ENCODE measurements around the gene RCN1.
"Not testable (repeated sequence)": the region's sequence is repeated elsewhere in the genome, so short reads cannot be mapped to it uniquely, and the experiment has no call there.

RCN1 gene

DNA sequence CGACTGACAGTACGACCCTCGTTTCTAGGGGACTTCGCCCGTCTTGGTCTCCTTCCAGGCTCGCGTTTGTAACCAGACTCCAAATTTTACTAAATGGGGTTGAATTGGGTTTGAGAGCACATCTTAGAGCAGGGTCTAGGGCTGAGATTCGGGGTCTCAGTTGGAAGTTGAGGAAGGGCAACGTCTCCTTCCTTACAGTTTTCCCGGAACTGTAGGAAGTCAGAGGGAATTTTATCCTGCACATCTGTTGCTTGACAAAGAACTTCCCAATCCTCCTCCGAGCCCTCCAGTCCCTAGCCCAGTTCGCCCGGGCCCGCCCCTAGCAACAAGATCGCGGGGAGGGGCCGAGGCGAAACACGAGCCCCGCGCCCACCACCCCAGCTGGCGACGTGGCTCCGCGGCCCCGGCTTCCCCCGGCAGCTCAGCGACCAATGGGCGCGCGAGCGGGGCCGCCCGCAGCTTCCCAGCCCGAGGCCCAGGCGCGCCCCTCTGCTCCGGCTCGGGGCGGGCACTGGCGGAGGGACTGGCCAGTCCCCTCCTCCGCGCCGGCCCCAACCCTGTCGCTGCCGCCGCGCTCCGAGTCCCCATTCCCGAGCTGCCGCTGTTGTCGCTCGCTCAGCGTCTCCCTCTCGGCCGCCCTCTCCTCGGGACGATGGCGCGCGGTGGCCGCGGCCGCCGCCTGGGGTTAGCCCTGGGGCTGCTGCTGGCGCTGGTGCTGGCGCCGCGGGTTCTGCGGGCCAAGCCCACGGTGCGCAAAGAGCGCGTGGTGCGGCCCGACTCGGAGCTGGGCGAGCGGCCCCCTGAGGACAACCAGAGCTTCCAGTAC lies at the start of gene RCN1:
TSS of gene RCN1 (plus strand) at position 530 of the 826 bp plus-strand sequence. CDS start at position 653, 123 bp downstream.
- peak; percentile 13 for DNase-seq

DNA sequence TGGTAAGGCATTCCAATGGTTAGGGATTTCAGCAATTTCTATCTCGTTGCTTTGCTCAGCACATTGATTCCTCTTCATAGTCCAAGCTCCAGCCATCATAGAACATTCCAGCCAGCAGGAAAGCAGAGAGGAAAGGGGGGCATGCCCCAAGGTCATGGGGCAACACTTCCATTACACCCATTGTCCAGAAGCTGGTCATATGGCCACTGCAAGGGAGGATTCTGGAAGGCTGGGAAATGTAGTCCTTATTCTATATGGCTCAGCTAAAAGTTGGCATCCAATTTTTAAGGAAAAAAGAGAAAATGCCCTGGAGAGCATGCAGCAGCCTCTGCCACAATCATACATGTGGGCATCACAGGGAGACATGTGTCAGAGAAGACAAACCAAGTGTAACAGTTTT lies 47.1 kb upstream of the RCN1 start:
- DNase-seq: no peak

DNA sequence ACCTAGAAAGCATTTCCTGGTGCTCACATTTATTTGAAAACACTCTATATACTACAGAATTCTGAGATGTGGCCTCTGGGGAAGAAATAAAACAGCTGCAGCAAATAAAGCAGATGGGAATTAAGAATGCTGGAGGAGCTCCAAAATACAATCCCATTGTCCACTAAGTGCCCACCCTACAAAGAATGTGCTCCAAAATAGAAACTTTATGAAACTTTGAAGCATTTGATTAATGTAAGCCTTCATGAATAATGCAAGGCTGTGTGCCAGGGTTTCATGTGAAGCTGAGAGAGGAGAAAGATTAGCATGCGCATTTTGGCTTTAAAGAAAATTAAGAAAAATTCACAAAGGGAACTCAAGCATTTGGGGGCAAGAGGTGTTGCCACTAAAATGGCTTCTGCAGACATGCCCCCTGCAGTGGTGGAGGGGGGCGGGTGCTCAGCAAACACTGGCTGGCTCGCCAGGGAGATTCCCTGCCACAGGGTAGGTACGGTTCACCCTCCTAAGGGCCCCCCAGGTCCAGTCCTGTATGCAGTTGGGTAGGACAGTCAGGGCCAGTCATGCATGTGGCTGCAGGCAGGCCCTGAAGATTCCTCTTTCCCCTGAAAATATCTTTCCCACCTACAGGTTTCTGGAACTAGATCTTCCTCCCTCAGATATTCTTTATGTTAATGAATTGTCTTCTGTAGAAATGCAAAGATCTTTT lies 46.6 kb upstream of the RCN1 start:
- no peak for DNase-seq

DNA sequence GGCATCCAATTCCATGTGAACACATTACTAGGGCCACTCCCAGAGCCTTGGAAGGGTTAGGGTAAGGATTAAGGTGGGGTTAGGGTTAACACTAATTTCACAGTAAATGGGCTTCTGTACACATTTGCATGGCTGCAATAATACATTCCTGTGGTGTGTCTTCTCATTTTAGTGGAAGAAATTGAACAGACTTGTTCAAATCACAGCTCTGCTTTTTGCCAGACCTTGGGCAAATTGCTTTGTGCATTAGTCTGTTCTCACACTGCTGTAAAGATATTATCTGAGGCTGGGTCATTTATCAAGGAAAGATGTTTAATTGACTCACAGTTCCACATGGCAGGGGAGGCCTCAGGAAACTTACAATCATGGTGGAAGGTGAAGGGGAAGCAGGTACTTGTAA lies 45.4 kb upstream of the RCN1 start:
- no peak for DNase-seq

DNA sequence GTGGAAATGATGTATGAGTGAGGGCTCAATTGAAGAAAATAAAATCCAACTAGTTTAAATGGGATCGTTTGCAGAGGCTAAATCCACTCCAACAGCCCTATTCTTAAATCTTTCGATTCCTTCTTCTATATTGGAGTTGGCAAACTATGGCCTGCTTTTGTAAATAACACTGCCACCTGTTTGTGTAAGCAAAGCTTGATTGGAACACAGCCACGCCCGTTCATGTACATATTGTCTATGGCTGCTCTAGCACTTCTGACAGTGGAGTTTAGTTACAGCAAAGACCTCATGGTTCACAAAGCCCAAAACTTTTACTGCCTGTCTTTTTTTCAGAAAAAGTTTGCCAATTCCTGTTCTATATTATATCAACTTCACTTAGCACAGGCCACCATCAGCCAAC lies 40.6 kb upstream of the RCN1 start:
- DNase-seq: no peak

DNA sequence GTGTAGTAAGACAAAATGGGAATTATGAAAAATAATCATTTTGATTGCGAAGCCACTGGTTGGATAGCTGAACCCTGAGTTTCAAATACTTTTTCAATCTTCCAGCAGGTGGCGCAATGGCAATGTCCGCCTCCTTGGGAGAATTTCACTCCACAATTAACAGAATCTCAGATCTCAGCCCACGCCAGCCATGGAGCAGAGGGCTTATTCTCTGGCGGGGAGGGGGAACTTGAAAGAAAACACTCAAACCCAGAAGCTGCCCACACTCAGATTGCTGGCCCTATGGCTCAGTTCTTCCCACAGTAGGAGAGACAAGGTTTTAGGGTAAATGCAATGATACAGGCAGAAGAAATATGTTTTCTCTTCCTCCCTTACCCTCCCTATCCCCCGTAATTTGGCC lies 38.7 kb upstream of the RCN1 start:
- no peak for DNase-seq

DNA sequence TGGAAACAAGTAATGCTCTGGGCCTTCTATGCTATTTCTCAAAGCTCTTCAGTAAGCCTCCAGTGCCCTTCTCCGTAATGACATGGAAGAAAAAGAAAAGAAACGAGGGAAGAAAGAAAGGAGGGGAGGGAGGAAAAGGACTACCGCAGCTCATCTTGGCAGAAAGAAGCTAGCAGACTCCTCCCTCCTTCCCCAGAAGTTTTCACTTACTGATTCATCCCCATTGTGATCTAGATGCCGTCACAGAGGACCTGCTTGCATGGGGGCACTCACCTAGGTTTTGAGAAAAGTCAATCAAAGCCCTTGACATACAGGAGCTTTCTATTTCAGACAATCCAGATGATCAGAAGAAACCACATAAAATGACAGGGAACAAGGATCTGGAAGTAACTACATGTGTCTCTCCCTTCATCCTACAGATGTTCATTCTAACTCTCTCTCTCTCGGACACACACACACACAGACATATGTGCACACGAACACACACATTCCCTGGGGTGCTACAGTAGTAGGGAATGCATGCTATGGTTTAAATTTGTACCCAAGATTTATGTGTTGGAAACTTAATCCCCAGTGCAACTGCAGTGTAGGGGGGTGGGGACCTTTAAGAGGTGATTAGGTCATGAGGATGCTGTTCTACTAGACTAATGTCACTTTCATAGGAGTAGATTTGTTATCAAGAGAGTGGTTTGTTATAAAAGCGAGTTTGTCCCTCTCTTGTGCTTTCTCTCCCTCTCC lies 37.6 kb upstream of the RCN1 start:
- no peak for DNase-seq

DNA sequence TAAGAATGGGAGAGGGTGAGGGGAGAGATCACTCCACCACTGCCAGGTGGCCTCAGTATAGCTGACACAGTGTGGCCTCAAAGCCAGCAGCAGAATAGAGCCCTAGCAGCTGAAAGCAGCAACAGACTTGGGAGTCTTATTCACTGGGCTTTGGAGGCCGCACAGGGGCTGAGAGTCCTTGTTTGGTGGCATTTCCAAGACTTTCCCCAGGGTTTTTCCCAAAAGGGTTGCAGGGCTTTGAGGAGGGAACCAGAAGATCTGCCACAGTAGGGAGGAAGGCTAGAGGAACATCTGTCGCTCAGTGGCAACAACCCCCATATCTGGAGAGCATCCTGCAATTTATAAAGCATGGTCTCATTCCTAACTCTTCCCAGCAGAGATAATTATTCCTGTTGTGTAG lies 35.0 kb upstream of the RCN1 start:
- DNase-seq: no peak

DNA sequence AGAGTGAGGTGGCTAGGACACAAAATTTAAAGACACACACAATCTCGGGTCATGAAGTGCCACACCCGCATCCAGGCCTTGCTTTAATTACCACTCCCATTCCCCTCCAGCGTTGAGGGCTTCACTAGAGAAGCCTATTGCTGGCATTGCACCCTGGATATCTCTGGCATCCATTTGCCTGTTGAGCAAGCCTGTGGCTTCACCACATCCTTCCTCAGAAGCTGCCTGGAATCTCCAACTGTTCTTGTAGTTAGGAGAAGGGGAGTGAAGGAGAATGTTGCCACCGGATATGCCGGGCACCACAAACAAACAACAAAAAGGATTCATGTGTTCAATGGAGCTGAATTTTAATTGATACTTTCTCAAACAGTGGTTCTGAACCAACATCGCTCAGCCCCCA lies 34.4 kb upstream of the RCN1 start:
- DNase-seq: no peak

DNA sequence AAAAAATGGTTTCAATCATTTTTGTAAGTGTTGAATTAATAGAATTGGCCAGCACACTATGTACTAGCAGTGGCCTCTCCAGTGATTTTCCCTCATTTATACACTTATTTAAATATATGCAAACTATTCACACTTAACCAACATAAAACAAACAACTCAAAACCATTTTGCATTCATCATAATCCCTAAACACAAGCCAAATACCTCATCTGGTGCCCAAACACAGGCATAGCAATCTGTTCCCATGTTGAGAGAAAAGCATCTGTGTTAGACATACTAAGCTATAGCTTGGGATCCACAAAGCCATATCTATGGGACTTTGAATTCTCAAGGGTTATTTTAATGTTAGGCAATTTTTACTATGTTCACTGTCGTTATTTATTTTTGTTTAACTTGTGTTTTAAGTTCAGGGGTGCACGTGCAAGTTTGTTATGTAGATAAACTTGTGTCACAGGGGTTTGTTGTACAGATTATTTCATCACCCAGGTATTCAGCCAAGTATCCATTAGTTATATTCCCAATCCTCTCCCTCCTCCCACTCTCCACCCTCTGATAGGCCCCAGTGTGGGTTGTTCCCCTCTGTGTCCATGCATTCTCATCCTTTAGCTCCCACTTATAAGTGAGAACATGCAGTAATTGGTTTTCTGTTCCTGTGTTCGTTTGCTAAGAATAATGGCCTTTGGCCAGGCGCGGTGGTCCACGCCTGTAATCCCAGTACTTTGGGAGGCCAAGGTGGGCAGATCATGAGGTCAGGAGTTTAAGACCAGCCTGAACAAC lies 31.0 kb upstream of the RCN1 start:
- DNase-seq: no peak

DNA sequence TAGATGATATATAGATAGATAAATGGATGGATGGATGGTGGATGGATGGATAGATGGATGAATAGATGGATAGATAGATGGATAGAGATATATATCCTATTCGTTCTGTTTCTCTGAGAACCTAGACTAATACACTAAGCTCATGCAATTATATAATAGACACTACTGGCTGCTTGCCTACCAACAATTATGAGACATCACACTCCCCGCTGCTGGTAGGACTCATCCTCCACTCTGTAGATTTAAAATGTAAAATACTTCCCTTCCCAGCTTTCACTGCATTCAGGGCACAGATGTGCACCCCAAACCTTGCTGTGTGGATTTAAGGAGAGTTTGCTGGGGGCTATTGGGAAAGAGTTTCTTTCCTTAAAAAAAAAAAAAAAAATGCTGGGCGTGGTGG lies 28.3 kb upstream of the RCN1 start:
- DNase-seq: no peak

DNA sequence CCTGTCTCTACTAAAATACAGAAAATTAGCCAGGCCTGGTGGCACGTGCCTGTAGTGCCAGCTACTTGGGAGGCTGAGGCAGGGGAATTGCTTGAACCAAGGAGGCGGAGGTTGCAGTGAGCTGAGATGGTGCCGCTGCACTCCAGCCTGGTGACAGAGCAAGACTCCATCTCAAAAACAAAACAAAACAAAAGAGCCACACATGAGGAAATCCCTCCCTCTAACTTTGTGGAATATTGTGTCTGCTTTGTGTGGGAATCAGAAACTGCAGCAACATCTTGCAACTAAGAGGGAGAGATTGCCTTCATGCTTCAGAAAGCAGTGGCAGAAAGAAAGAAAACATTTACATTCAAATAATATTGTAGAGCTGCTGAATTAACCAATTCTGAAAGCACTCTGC lies 27.8 kb upstream of the RCN1 start:
- DNase-seq: not testable (repeated sequence)

DNA sequence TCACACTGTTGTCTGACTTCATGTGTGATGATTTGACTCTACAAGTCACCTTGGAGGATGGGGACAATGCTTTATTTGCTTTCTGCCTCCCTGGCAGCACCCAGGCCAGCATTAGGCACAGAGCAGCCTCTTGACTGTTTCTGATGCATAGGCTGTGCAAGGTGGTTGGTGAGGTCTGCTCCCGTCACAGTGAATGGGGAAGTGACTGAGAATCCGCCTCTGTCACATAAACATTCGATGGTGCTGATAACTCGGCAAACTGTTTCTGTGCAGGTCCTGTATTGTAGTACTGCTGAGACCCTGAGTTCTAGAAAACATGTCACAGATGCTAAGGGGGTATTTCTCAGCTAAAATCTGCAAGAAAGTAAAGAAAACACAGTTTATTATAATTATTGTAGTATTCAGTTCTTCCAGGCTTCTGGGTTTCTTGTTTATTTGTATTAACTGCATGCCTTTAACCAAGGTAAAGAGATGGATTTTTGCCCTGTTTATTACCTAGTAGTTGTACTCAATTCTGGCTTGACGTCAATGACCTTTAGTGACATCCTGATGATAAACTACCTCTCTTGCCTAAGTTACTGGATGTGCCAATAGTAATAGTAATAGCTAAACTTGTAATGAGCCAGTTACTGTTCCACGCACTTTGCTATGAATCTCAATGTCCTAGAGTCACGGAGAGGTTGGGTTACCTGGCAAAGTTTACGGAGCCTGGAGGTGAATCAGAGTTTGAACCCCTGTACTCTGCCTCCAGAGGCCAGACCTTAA lies 24.8 kb upstream of the RCN1 start:
- no peak for DNase-seq

DNA sequence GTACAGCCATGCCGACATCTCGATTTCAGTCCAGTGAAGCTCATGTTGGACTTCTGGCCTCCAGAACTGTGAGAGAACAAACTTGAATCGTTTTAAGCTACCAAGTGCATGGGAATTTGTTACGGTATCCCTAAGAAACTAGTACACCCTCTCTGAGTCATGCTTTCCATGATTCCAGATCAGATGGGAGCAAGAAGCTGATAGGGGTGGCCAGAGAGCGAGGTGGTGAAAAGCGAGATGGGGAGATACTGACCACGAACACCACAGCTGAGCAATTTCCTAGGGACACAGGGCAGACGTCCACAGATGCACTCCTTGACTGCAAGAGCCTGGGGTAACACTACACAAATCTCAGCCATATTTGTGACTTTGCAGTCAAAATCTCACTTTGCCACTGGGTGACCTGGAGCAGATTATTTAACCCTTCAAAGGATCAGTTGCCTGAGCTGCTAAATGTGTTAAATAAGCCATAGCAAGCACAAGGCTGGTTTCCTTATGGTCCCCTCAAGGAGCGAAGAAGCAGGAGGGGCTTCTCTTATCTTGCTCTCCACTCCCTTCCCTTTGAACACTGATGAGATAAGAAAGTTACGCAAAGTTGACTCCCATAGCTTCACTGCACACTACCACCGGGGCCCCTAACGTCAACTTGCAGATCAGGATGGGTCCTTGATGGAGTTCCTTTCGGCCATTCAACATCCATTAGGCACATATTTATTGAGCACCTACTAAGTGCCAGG lies 22.6 kb upstream of the RCN1 start:
- DNase-seq: no peak

DNA sequence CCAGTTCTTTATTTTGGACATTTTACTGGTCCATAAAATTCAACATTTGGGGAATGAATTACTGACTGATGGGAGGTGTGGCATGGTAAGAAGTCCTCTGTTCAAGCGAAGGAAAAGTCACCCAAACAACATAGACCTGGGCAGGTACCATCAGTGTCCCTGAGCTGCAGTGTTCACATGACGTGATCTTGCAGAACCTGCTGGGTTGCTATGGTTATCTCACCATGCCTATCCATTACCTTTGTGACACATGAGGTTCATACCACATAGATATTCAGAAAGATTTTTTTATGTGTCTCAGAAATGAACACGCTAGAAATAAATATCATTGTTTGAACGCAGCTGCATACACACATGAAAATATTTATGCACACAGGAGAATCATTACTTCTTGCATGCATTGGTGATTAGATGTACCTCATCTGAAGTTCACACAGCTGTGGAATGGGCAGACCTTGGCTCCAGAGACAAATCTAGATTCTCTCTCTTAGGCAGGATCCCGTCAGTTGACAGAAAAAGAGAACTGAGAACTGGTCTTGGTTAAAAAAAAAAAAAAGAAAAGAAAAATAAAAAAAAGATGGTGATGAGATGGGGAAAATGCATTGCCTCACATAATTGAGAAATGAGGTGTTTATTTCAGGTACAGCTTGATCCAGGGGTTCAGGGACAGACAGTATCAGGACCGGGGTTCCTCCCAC lies 21.4 kb upstream of the RCN1 start:
- DNase-seq: no peak

DNA sequence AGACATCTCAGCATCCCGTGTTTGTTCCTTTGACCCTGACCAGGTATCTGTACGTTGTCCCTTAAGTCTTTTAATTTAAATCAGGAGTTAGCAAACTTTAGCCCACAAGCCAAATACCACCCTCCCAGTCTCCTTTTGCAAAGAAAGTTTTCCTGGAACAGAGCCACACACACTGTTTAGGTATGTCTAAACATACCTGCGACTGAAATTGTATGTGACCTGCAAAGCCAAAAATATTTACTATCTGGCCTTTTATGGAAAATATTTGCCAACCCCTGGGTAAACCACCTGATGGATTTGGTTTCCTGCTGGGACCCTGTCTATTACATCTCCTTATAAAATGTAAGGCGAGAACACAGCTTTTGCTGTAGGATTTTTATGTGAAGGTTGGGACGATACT lies 20.2 kb upstream of the RCN1 start:
- no peak for DNase-seq

DNA sequence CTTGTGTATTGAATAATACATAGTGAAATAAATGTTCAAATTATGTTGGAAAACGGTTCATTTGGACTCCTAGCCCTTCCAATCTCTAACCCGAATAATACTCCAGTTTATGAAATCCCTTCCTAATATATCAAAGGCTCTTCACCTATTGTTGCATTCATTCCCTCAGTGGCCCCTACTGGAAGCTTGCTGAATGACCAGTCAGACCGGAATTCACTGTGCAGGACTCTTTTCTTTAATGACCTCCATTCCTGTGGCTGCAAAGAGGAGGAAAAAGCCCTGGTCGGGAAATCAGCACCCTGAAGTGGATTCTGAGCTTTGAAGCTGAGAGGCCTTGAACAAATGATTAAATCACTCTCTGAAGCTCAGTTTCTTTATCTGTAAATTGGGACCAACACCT lies 19.1 kb upstream of the RCN1 start:
- no peak for DNase-seq

DNA sequence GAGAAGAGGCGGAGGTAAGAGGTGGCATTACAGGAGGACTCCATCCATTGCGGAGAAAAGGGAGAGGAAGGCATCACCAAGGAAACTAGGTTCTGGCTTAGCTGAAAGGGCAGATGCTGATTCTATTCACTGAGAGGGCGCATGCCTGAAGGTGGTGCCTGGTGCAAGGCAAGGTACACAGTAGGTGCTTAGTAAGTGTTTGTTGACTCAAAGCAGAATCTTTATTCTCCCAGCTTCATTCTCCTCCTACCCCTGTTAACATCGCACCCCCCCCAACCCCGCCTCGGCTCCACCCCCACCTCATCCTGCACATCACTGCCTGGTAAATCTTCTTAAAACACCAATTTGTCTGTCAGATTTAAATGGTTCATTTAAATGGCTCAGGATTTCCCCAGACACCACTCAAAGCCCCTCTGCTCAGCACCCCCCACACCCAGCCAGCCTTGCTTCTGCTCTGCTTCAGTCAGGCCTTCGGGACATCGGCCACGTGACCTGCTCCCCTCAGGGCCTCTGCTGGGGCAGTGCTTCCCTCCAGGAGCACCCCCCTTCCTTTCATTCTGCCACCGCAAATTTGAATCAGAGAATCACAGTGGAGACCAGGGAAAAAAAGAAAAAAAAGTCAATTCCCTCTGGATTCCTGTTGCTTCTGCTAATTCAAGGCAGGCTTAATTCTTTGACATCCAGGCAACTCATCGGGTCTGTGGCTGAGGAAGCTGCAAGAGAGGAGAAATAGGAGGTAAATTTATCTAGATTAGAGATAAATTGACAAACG lies 17.8 kb upstream of the RCN1 start:
- no peak for DNase-seq

DNA sequence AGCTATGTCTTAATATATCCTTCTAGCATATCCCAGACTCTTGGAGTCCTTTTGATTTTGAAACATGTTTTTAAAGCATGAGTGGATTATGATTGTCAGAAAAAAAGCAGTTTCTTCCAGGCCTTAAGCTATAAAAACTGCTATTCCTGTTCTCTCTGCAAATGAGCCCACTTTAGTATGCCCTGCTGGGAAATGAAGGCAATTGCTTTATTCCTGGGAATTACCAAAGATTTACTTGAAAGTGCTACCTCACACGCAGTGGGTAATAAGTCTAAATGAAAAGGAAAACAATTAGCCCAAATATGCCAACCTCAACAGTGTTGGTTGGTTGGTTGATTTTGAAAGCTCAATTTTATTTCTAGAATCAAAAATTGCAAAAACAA lies 17.2 kb upstream of the RCN1 start:
- DNase-seq: no peak

DNA sequence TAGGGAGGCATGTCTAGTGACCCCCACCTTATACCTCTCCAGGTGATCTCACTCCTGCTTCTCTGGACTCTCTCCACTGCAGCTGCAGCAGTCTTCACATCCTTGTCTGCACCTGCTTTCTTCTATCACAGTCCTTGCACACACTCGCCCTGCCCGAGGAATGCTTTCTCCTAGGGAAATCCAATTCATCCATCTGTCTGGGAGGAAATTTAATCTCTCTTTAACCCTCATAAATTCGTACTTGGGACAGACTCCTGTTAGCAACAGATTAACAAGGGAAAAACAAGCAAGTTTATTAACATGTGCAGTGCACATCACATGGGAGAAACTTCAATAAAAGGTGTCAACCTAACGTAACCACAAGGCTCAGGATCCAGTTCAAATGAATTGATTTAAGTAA lies 11.3 kb upstream of the RCN1 start:
- DNase-seq: no peak
